GM15510 (cell line): ENCODE measurements around the gene TTC22.

Experiments used
- POLR2A ChIP-seq: IDR thresholded peaks from 3 replicates; pipeline ENCODE4 v1.6.1; 2011; ENCODE audit warnings: borderline replicate concordance; ENCODE audit not compliant: insufficient read length; ENCODE audit errors: extremely low read depth

TTC22 gene

DNA sequence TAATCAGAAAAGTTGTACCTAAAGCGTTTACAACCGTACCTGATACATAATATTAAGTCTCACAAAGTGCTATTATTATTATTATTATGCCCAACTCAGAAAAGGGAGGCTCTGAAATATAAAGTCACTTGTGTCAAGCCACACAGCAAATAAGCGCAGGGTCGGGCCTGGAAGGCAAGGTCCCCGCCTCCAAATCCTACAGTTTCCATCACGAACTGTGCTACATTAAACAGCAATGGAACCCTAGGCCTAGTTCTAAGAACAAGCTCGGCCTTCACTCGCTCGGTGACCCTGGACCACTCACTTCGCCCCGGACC is 37.3 kb downstream of the TTC22 start:
- TF ChIP-seq POLR2A: no peak

DNA sequence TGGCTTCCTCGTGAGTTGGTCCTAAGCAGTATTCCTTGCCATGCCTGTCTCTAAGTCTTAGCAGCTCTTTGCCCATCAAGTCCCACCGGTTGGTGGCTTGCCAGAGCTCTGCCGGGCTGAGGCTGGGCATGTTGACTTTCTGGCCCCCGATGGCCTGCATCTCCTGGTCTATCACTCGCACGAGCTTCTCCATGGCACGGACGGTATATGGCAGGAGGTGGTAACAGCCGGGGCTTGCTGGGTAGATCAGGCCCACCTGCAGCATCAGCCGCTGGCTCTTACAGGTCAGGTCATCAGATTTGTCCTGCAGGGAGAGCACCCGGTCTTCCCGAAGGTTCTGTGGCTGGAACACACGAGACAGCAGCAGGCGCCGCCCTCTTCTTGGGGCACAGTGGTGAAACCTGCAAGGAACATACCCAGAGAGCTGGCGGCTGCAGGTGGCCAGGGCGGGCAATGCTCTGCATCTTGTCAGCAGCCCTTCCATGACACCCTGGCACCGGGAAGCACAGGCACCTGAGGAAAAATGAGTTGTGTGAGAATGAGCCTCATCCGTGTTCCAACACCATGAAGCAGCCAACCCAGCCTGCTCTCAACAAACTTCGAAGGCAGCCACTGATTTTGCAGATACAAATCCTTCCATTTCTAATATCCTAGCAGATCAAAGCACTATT is 42.3 kb downstream of the TTC22 start:
- no peak for TF ChIP-seq POLR2A

DNA sequence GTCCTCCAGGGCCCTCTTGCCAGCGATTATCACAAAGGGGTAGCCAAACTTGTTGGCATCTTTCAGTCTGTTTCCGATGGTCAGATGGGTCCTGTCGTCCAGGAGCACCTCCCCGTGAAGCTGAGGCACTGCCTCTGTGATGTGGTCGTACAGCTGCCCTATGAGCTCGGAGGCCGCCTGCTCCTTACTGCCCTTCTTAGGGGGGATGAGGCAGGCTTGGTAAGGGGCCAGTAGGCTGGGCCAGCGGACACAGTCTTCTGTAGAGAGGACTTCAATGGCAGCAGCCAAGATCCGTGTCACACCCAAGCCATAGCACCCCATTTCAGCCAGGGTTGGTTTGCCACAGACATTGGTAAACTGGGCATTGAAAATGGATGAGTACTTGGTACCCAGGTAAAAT is 43.3 kb downstream of the TTC22 start:
- no peak for TF ChIP-seq POLR2A

GRCh38 chr1:54754486-54755285 is 46.4 kb downstream of the TTC22 start:
- no peak for TF ChIP-seq POLR2A

DNA sequence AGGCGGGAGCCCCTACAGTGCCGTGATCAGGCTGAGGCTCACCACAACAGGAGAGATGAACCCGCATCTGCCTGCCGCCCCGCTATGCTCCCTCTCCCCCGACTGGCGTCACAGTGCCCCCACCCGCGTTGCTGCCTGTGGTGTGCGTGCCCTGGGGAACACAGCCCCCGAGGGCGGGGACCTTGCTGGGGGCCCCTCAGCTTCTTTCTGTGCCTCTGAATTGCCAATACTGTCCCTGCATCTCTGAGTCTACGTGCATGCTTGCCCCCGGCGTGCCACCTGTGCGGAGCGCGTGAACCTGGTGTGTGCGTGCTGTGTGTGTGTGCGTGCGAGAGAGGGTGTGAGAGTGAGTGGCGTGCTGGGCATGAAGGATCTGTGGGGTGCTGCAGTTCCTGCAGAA is 47.1 kb downstream of the TTC22 start:
- no peak for TF ChIP-seq POLR2A

DNA sequence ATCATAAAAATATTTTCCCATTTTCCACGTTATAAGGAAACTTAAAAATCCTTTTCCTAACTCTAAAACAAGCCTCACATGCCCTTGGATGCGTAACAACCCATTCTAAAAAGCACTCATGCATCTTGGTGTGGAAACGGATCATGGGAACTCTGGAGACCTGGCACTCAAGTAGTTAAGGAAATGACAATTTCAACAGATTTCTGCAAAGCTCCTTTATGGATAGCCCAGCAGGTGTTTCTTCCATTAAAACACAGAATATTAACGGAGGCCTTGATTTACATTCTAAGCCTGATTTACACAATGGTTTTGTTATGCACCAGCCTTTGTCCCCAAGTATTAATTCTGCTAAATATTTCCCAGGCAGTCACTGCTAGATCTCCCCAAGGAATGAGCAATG is 49.7 kb downstream of the TTC22 start:
- no peak for TF ChIP-seq POLR2A

DNA sequence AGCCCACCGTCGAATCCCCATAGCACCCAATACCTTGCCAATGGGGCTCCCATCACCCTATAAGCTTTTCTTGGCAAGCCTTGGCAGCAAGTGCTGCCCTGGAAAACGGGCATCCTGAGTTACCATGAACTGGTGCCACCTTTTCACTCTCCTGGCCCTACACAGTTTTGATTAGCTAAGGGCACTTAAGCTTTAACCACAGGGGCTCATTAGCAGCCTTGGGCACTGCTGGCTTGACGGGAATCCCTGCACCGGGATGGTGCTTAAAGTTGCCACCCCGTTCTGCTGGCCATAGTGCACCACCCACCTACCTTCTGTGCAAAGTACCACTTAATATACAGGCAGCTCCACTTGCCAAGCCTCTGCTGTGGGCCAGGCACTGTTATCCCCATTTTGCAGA is 50.5 kb downstream of the TTC22 start:
- TF ChIP-seq POLR2A: no peak

DNA sequence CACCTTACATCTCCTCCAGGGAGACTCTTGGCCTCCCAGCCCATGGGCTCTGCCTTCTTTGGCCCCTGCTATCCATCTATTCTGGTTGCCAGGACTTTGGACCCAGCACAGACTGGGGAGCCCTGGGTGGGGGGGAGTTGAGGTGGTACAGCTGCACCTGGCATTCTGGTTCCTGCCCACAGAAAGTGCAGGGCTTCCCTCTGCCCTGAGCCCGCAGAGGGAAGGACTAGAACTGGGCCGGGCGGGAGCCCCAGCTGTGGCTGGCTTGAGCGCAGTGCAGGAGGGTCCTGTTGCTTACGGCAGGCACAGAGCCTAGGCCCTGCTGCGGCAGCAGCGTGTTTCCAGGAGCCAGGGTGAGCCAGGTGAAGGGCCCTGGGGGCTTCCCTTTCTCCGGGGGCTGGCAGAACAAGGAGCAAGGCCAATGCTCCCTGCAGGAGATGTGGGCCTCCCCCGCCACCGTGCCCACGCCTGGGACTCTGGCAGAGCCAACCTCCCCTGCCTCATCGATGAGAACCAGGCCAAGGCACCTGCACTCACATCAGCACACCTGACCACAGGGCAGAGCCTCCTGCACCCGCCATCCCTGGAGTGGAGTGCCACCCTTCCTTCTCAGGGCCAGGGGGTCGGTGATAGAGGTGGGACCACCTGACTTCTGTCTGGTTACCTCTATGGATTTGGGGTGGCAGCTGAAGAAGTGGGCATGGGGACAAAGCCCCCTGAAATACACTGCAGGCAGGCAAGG is 52.9 kb downstream of the TTC22 start:
- TF ChIP-seq POLR2A: no peak

DNA sequence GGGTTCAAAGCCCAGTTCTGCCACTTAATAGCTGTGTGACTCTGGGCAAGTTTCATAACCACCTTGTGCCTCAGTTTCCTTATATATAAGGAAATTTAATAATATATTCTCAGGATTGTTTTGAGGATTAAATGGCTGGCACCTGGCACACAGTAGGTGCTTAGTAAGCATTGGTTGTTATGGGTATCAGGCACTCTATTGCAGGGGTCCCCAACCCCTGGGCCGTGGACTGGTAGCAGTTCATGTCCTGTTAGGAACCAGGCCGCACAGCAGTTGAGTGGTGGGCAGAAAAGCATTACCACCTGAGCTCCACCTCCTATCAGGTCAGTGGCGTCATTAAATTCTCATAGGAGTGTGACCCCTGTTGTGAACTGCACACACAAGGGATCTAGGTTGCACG is 55.3 kb downstream of the TTC22 start:
- no peak for TF ChIP-seq POLR2A

GRCh38 chr1:54745274-54745673 is 55.8 kb downstream of the TTC22 start:
- no peak for TF ChIP-seq POLR2A

- TF ChIP-seq POLR2A: no peak
These were observed 56.4 kb downstream of the TTC22 start for GRCh38 chr1:54744696-54745095.

- TF ChIP-seq POLR2A: no peak
These were observed 57.5 kb downstream of the TTC22 start for GRCh38 chr1:54743416-54744226.

DNA sequence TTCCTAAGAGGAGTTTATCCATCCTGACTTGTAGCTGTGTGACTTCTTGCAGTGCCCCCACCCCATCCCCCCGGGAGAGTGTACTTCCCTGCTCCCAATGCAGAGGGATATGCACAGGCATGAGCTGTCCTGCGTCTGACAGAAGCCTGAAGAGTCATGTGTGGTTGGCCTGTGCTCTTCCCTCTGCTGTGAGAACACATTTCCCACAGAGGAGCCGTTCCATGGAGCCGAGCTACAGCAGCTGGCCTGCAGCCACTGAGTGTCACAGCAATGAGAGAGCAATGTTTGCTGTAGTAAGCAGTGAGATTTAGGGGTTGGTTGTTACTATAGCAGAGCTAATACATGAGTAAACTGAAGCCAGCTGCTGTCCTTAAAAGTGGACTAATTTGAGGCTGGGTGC is 58.8 kb downstream of the TTC22 start:
- no peak for TF ChIP-seq POLR2A

DNA sequence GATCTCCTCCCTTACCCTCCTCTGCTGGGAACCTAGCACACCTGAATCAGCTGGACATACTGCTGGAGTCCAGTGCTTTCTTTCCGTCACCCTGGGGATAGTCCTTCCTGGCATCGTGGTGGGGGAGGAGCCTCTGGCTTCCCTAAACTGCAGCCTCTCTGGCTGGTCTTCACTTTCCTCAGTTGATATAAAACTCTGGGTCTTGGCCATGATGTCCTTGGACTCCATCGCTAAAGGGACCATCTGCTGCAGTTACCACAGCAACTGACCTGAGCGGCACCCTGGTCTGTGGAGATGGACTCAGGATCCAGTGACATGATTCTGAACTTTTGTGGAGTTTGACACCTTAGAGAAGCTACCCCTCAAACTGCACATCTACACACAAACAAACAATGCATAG is 59.6 kb downstream of the TTC22 start:
- no peak for TF ChIP-seq POLR2A

DNA sequence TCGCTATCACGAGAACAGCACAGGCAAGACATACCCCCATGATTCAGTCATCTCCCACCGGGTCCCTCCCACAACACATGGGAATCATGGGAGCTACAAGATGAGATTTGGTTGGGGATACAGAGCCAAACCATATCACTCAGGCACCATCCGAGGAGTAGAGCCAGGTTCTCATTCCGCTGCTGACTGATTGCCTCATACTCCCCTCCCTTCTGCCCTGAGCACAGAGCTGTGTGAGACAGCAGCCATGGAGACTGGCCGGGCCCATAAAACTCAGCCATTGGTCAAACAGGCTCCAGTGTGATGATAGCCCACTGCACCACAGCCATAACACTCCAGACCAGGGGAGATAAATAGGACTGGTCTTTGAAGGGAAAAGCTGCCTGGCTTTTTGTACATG is 62.9 kb downstream of the TTC22 start:
- TF ChIP-seq POLR2A: no peak
